ENCODE measurements around the gene MYH6. TPM values are rescaled to one million over a fixed set of nuclear protein-coding genes. Genes with fewer than 3 reads are reported as not detected.

Gene MYH6
- total RNA-seq, 1 experiment from 2014 or later: 0.07 TPM

- H3K9me3 ChIP-seq (ENCODE audit: control insufficient read depth, low read depth, low read length): no peaks in the 10 kb centered on the region
- no peak overlapping the region for H3T11ph ChIP-seq (ENCODE audit: low read length)
- WGBS (ENCODE audit: extremely low coverage, insufficient read length, low lambda C conversion rate): no CpG with 5 or more reads among the region's 21 CpGs
- no peak overlapping the region for H2AFZ ChIP-seq (ENCODE audit: low read length)
- no peak overlapping the region for H2BK12ac ChIP-seq (ENCODE audit: insufficient read length, low read depth, low read length)
- H3K56ac ChIP-seq (ENCODE audit: insufficient read length, low read depth, low read length): no peak overlapping the region
- H3K23ac ChIP-seq (ENCODE audit: insufficient read length, low read depth, low read length): no peak overlapping the region
- no peak overlapping the region for H3K9ac ChIP-seq (ENCODE audit: extremely low read depth, insufficient read length, low read length)
- Mint-ChIP-seq H3K4me3 (peak overlapping the region in 1 of 2 experiments; percentile 47; a peak in 2 of 5 replicates), H3K9me3 (no peaks in the 10 kb centered on the region), H3K27me3 (ENCODE audit: low read depth) (peaks cover 79% of the 10 kb centered on the region), H3K36me3 (ENCODE audit: insufficient read depth in 1 of 3, low read depth in 3 of 3) (no peaks in the 10 kb centered on the region), H3K27ac (no peak overlapping the region), H3K4me1 (peaks cover 9 to 22% of the 10 kb centered on the region in 2 experiments)
- H2BK120ac ChIP-seq (ENCODE audit: low read depth, low read length, poor library complexity, severe bottlenecking): no peak overlapping the region
- no peak overlapping the region for H2AK5ac ChIP-seq (ENCODE audit: insufficient read length, low read length)
- H3K23me2 ChIP-seq (ENCODE audit: insufficient read length, low read depth, low read length, poor library complexity, severe bottlenecking): no peaks in the 10 kb centered on the region
- H2BK5ac ChIP-seq (ENCODE audit: insufficient read length, low read length): no peak overlapping the region
- H3K18ac ChIP-seq (ENCODE audit: insufficient read length, low read depth, low read length): no peak overlapping the region
- DNase-seq: no peak
- H3K79me1 ChIP-seq (ENCODE audit: insufficient read depth, low read depth, low read length, poor library complexity, severe bottlenecking): no peaks in the 10 kb centered on the region
- no peak overlapping the region for H2BK20ac ChIP-seq (ENCODE audit: low read depth, low read length, poor library complexity, severe bottlenecking)
- H3K4ac ChIP-seq (ENCODE audit: low read depth, low read length): no peak overlapping the region
- no peak for TF ChIP-seq CTCF (conservative IDR thresholded peaks at IDR 0.05)
- H3K4me2 ChIP-seq (ENCODE audit: insufficient read depth, insufficient read length, low read length): no peak overlapping the region
- no peak overlapping the region for H4K8ac ChIP-seq (replicated peaks; ENCODE audit: insufficient read length, low read depth, low read length)
- no peaks in the 10 kb centered on the region for H3K4me1 ChIP-seq (ENCODE audit: insufficient read depth, low read length)
- no peak overlapping the region for H3K27ac ChIP-seq (ENCODE audit: insufficient read length, low read depth, low read length)
- H4K5ac ChIP-seq (ENCODE audit: insufficient read length, low read depth, low read length): no peak overlapping the region
- H2BK15ac ChIP-seq (ENCODE audit: low read depth, low read length): no peak overlapping the region
- no peaks in the 10 kb centered on the region for H4K20me1 ChIP-seq (ENCODE audit: control insufficient read depth, insufficient read depth, insufficient read length)
- no peaks in the 10 kb centered on the region; the same call in 1 of the 2 replicates for H3K27me3 ChIP-seq (ENCODE audit: insufficient read depth, low read length)
- no peak overlapping the region for H3K14ac ChIP-seq (ENCODE audit: insufficient read depth, low read length)
- H4K91ac ChIP-seq (ENCODE audit: insufficient read length, low read depth, low read length): no peak overlapping the region
- no peaks in the 10 kb centered on the region for H3K79me2 ChIP-seq (ENCODE audit: insufficient read depth, low read length)
Observed at GRCh38 chr14:23375527-23376251, 32.4 kb downstream of the MYH6 start.
